Type B pancreatic cell (in vitro differentiated cells): ENCODE measurements around the gene TRPM1. TPM values are rescaled to one million over a fixed set of nuclear protein-coding genes. Genes with fewer than 3 reads are reported as not detected.
A peak's percentile ranks its signal among the peaks of the same experiment; 100 is the strongest.

Experiments
- DNase-seq: peaks from one replicate; pipeline ENCODE4 v3.0.0; 2021; ENCODE audit warnings: mixed read lengths; ENCODE audit not compliant: unreplicated experiment; ENCODE audit errors: extremely low spot score
- H3K27ac Mint-ChIP-seq: 2 replicates; pipeline ENCODE4 v1.8.0; 2021; ENCODE audit warnings: mild to moderate bottlenecking, mixed read lengths
- H3K27me3 Mint-ChIP-seq: 2 replicates; pipeline ENCODE4 v1.8.0; 2021; ENCODE audit warnings: mixed read lengths
- H3K36me3 Mint-ChIP-seq: 2 replicates; pipeline ENCODE4 v1.8.0; 2021; ENCODE audit warnings: mixed read lengths
- H3K4me1 Mint-ChIP-seq: one replicate; pipeline ENCODE4 v1.8.0; 2021; ENCODE audit warnings: mixed read lengths; ENCODE audit not compliant: unreplicated experiment
- H3K4me3 Mint-ChIP-seq: 2 replicates; pipeline ENCODE4 v1.8.0; 2021; ENCODE audit warnings: mild to moderate bottlenecking, mixed read lengths
- H3K9me3 Mint-ChIP-seq: 2 replicates; pipeline ENCODE4 v1.8.0; 2021; ENCODE audit warnings: mixed read lengths
- CTCF ChIP-seq: fragments of 200-600 bp; sonication (generic); conservative IDR thresholded peaks from 2 replicates; pipeline ENCODE4 v1.5.0; 2021; ENCODE audit warnings: antibody characterized with exemption, mild to moderate bottlenecking
- long read RNA-seq: library from polyadenylated mRNA; unstranded; transcript quantifications from one replicate; pipeline ENCODE4 v2.0.0, GENCODE V29; 2020
- total RNA-seq: library from RNA; stranded (reverse); gene quantifications from 2 replicates; pipeline ENCODE4 v1.2.1, GENCODE V29; 2021; ENCODE audit warnings: low replicate concordance

The TRPM1 gene
- total RNA-seq, result 9.5 TPM in 1 of 2 replicates, not detected in the other
- long read RNA-seq, result 0 reads

DNA sequence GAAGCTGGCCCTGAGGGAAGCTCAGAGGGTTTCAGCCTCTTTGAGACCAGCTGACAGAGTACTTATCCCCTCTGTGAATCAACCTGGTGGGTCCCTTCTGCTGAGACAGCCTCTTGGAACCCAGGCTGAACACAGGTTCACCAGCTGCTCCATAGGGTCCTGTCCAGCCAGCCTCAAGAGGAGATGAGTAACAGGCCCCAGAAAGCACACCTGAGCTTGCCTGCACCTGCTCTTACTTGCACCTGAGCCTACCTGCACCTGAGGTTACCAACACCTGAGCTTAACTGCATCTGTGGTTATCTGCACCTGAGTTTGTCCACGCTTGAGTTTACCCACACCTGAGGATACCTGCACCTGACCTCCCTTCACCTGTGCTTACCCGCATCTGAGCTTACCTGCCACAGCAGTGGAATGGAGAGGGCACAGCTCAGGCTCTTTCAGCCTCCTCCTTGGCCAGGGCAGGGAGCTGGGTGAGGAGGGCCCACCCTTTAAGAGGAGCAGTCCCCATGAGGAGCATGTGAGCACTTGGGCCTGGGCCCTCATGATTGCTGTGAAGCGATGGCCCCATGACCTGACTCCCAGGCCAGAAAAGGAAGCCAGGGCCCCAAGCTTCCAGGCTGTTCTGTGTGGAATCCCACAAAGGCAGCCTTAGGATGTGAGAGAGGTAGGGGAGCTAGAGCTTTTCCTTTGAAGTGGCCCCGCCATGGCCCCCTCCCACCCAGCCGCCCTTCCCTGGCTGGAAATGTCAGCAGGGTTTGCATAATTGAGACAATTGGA lies at the start of gene TRPM1:
Gene TRPM1, minus strand, starts transcription at position 464 of the 777 bp plus-strand sequence. CDS start 20,370 bp downstream, outside the sequence.
- no peak for DNase-seq
- Mint-ChIP-seq H3K9me3 (no peaks in the 10 kb centered on the region), H3K4me3 (no peak within 1 kb of the TSS), H3K4me1 (peaks cover 25% of the 10 kb centered on the region), H3K27me3 (no peaks in the 10 kb centered on the region), H3K36me3 (no peaks in the 10 kb centered on the region), H3K27ac (no peak within 1 kb of the TSS)
- TF ChIP-seq CTCF, result no peak

DNA sequence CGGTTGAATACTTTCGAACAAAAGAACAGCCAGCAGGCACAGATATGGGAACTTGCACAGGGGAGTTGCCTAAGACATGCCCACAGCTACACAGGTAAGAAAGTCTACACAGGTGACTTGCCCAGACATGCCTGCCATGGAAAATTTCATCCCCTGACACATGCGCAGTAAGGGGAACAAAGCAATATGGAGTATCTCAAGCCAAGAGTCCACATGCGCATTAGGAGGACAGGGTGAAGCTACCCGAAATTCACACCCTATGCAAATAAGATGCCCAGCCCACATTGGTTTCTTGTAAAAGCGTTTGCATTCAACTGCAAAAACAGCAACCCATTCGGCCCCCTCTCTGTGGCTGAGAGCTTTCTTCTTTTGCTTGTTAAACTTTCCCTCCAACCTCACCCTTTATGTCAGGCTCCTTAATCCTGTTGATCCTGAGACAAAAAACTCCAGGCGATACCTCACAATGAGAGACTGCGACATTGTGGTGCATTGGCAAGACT lies 49.3 kb upstream of the TRPM1 start:
- no peak for TF ChIP-seq CTCF
- no peak overlapping the region for H3K4me3 Mint-ChIP-seq
- H3K4me1 Mint-ChIP-seq, result no peaks in the 10 kb centered on the region
- no peak for DNase-seq
- H3K36me3 Mint-ChIP-seq, result no peaks in the 10 kb centered on the region
- no peaks in the 10 kb centered on the region for H3K27me3 Mint-ChIP-seq
- H3K27ac Mint-ChIP-seq, result no peak overlapping the region
- H3K9me3 Mint-ChIP-seq, result no peaks in the 10 kb centered on the region

GRCh38 chr15:31149987-31150386 lies 48.5 kb upstream of the TRPM1 start:
- Mint-ChIP-seq H3K4me3 (no peak overlapping the region), H3K27ac (peak overlapping the region; percentile 24), H3K4me1 (no peaks in the 10 kb centered on the region), H3K9me3 (no peaks in the 10 kb centered on the region), H3K36me3 (no peaks in the 10 kb centered on the region), H3K27me3 (no peaks in the 10 kb centered on the region)
- no peak for TF ChIP-seq CTCF
- no peak for DNase-seq

DNA sequence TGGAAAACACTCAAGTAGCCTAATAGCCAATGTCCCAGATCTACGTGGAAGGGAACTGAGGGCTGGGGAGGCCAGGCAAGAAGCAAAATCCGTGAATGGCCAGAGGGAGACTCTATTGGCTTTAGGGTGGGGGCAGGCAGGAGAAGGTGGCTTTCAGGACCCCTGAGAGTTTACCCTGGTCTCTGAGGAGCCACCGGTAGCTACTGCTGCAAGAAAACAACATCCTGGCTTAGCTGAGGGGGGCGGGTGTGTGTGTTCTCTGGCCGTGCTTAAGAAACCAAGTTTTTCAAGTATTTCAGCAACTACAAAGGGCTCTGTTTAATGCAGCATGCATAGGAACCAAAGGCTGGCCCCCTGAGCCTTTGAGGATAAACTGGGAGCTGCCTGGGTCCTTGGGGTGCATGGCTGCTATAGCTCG lies 47.6 kb upstream of the TRPM1 start:
- TF ChIP-seq CTCF, result no peak
- no peak overlapping the region for H3K4me3 Mint-ChIP-seq
- no peaks in the 10 kb centered on the region for H3K4me1 Mint-ChIP-seq
- no peak for DNase-seq
- no peaks in the 10 kb centered on the region for H3K9me3 Mint-ChIP-seq
- H3K27me3 Mint-ChIP-seq, result no peaks in the 10 kb centered on the region
- no peak overlapping the region for H3K27ac Mint-ChIP-seq
- no peaks in the 10 kb centered on the region for H3K36me3 Mint-ChIP-seq

DNA sequence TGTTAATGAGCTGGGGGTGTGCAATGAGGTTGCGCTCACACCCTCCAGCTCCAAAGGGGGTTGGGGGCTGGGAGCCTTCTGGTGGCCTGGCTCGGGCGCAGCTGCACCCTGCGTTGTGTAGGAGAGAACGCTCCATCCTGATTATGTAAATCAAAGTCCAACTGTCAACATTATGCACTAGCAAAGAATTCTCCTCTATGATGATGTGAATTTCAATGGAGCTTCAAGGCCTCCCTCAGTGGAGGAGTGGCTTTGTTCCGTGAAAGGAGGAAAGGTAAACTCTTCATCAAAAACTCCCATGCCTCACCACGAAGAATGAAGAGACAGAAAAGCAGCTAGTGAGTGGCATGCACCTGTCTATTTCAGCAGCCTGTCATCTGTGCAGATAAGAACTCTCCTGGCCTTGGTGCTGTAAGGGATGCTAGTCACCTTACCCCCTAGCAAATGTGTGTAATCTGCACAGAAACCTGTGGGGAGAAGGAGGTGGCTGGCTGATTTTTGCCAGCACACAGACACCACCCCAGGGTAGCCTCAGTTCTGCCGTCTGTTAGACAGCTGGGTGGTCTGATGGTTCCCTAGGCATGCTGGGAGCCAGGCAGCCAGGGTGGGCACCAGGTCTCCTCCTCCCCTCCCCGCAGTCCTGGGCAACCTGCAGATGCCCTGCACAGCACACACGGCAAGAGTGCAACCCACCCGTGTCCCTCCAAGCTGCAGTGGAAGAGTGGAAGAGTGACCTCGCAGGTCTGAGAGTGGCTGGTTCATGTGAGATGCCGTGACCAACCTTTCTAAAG lies 47.0 kb upstream of the TRPM1 start:
- Mint-ChIP-seq H3K4me3 (no peak overlapping the region), H3K36me3 (no peaks in the 10 kb centered on the region), H3K27ac (no peak overlapping the region), H3K9me3 (no peaks in the 10 kb centered on the region), H3K27me3 (no peaks in the 10 kb centered on the region), H3K4me1 (no peaks in the 10 kb centered on the region)
- no peak for DNase-seq
- no peak for TF ChIP-seq CTCF
